SU-DHL-6 (cell line): ENCODE measurements around the gene TENM4.

Experiments used
- H2AFZ ChIP-seq: fragments of 200-600 bp; sonication (generic); 2 replicates; pipeline ENCODE4 v1.6.1; 2014; ENCODE audit warnings: low read depth, mild to moderate bottlenecking, moderate library complexity, mixed read lengths, antibody characterized with exemption, low read length; ENCODE audit not compliant: severe bottlenecking
- H3F3A ChIP-seq: fragments of 200-600 bp; shearing (Covaris generic); 2 replicates; pipeline ENCODE4 v1.6.0; 2016; ENCODE audit warnings: antibody characterized with exemption, mild to moderate bottlenecking; ENCODE audit not compliant: insufficient read depth
- H3K27ac ChIP-seq: fragments of 200-600 bp; sonication (generic); 2 replicates; pipeline ENCODE4 v1.5.1; 2016; ENCODE audit warnings: low read depth, mild to moderate bottlenecking, low read length, moderate library complexity, mixed read lengths
- H3K27me3 ChIP-seq: fragments of 200-600 bp; sonication (generic), shearing (Covaris generic); 2 replicates; pipeline ENCODE4 v1.6.0; 2014; ENCODE audit warnings: mild to moderate bottlenecking, low read length
- H3K36me3 ChIP-seq: fragments of 200-600 bp; sonication (generic); 2 replicates; pipeline ENCODE4 v1.6.1; 2014; ENCODE audit warnings: mild to moderate bottlenecking, low read length, mixed read lengths
- H3K4me2 ChIP-seq: fragments of 300-600, 200-600 bp; shearing (Covaris generic), sonication (generic); 2 replicates; pipeline ENCODE4 v1.6.0; 2014; ENCODE audit warnings: low read length, low read depth, mild to moderate bottlenecking; ENCODE audit not compliant: poor library complexity, severe bottlenecking
- H3K4me3 ChIP-seq: fragments of 200-600 bp; sonication (generic); 2 replicates; pipeline ENCODE4 v1.5.1; 2014; ENCODE audit warnings: antibody characterized with exemption, low read length, mild to moderate bottlenecking, mixed read lengths; ENCODE audit not compliant: insufficient read depth, poor library complexity, severe bottlenecking
- H3K79me2 ChIP-seq: fragments of 200-600 bp; sonication (generic); 2 replicates; pipeline ENCODE4 v1.6.1; 2014; ENCODE audit warnings: mild to moderate bottlenecking, low read length, moderate library complexity; ENCODE audit not compliant: insufficient read depth
- H3K9ac ChIP-seq: fragments of 200-600 bp; sonication (generic); 2 replicates; pipeline ENCODE4 v1.7.0; 2014; ENCODE audit warnings: mild to moderate bottlenecking, low read length
- H3K9me2 ChIP-seq: fragments of 200-600 bp; sonication (generic); replicated peaks from 2 replicates; pipeline ENCODE4 v1.6.1; 2014; ENCODE audit warnings: low read length; ENCODE audit not compliant: insufficient read depth
- H3K9me3 ChIP-seq: fragments of 200-600 bp; sonication (generic); 2 replicates; pipeline ENCODE4 v1.6.1; 2014; ENCODE audit warnings: low read length, mixed read lengths; ENCODE audit not compliant: insufficient read depth
- H4K20me1 ChIP-seq: fragments of 200-600 bp; sonication (generic); 2 replicates; pipeline ENCODE4 v1.6.1; 2014; ENCODE audit warnings: low read depth, mild to moderate bottlenecking, antibody characterized with exemption, low read length, moderate library complexity, mixed read lengths
- EZH2phosphoT487 ChIP-seq: fragments of 200-600 bp; sonication (generic), shearing (Covaris generic); conservative IDR thresholded peaks from 2 replicates; pipeline ENCODE4 v1.6.1; 2018; ENCODE audit warnings: mild to moderate bottlenecking, antibody characterized with exemption, low read length, moderate library complexity, mixed read lengths
- TF ChIP-seq, protein P1 (sequence below): fragments of 200-600 bp; sonication (generic); IDR thresholded peaks from one replicate; pipeline ENCODE4 v1.5.1; 2017; ENCODE audit warnings: antibody characterized with exemption, mild to moderate bottlenecking, low read length, moderate library complexity; ENCODE audit not compliant: insufficient read depth, poor library complexity, severe bottlenecking

The TENM4 gene

DNA sequence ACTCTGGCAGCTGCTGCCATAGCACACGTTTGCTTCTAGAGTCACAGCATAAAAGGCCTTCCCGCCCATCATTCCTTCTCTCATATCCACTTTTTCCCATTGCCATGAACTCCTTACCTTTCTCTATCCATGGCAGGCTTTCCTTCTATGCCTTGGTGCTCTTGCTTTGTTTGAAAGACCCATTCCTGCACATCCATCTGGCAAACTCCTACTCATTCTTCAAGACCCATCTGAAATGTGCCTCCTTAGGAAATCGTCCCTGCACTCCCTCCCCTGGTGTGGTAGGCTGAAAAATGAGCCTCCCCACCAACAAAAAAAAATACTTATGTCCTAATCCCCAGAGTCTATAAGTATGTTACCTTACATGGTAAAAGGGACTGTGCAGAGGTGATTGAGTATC lies 100.3 kb downstream of the TENM4 start:
- Histone ChIP-seq H3K4me3 (no peak overlapping the region), H3K9me3 (no peaks in the 10 kb centered on the region), H3K27me3 (no peaks in the 10 kb centered on the region), H3K4me2 (no peak overlapping the region), H3F3A (no peaks in the 10 kb centered on the region), H4K20me1 (no peaks in the 10 kb centered on the region), H3K9ac (no peak overlapping the region), H3K9me2 (no peaks in the 10 kb centered on the region), H3K36me3 (no peaks in the 10 kb centered on the region), H3K27ac (no peak overlapping the region), H3K79me2 (no peaks in the 10 kb centered on the region), H2AFZ (no peak overlapping the region)
- no peak for TF ChIP-seq EZH2phosphoT487
- TF ChIP-seq, protein P1, sequence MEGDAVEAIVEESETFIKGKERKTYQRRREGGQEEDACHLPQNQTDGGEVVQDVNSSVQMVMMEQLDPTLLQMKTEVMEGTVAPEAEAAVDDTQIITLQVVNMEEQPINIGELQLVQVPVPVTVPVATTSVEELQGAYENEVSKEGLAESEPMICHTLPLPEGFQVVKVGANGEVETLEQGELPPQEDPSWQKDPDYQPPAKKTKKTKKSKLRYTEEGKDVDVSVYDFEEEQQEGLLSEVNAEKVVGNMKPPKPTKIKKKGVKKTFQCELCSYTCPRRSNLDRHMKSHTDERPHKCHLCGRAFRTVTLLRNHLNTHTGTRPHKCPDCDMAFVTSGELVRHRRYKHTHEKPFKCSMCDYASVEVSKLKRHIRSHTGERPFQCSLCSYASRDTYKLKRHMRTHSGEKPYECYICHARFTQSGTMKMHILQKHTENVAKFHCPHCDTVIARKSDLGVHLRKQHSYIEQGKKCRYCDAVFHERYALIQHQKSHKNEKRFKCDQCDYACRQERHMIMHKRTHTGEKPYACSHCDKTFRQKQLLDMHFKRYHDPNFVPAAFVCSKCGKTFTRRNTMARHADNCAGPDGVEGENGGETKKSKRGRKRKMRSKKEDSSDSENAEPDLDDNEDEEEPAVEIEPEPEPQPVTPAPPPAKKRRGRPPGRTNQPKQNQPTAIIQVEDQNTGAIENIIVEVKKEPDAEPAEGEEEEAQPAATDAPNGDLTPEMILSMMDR: no peak

DNA sequence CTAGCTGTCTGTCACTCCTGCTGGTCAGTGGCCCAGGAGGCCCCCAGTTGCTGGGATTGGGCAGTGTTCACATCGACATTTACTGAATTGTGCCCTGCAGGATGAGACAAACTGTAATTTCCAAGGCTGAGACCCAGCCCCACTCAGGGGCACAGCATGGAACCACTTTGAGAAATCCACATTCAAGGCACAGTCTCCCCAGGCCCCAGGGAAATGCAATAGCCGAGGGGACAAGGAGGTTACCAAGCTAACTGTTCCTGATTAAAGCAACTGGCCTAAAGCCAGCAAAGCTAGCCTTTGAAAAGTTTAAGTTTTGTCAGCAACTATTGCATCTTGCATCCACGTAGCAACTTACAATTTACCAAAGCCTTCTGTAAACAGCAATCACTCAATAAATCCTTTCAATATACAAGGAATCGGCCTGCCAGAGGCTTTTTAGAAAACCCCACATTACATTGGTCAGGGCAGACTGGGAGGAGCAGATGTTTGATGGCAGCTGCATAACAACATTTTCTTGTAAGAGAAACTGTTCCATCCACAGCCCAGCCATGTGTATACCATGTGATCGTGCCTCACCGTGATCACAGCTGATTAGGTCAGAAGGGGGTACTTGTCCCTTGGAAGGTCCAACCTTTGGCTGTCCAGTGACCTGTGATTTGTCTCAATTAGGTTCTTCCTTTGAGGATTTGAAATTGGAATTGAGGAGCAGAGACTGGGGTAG lies 103.9 kb downstream of the TENM4 start:
- H3K4me2 ChIP-seq: no peak overlapping the region
- H3K9ac ChIP-seq: no peak overlapping the region
- H3K27ac ChIP-seq: no peak overlapping the region
- no peak for TF ChIP-seq EZH2phosphoT487
- TF ChIP-seq, protein P1: no peak
- no peaks in the 10 kb centered on the region for H3F3A ChIP-seq
- no peaks in the 10 kb centered on the region for H4K20me1 ChIP-seq
- H3K27me3 ChIP-seq: no peaks in the 10 kb centered on the region
- H3K9me2 ChIP-seq: no peaks in the 10 kb centered on the region
- H3K36me3 ChIP-seq: no peaks in the 10 kb centered on the region
- no peaks in the 10 kb centered on the region for H3K9me3 ChIP-seq
- H3K79me2 ChIP-seq: no peaks in the 10 kb centered on the region
- no peak overlapping the region for H2AFZ ChIP-seq
- no peak overlapping the region for H3K4me3 ChIP-seq

DNA sequence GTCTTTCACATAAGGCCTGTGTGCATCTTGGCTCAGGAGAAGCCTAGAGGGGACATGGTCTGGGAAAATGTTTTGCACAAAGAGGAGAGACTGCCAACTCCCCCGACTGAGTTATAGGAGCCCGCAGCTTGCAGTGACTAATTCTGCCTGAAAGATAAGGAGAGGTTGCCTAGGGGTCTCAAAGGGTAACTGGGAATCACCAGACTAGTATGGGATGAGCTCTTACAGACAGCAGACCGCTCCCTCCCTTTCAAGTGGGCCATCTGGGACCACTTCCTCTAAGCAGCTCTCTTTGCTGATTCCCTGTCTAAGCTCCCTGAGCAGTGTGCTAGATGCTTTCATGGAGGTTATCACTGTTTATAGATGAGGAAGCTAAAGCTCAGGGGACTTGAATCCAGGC lies 105.1 kb downstream of the TENM4 start:
- H3K27me3 ChIP-seq: no peaks in the 10 kb centered on the region
- no peaks in the 10 kb centered on the region for H4K20me1 ChIP-seq
- no peaks in the 10 kb centered on the region for H3K79me2 ChIP-seq

More for the DNA sequence above, 105.1 kb downstream of the TENM4 start:
- H3K9me2 ChIP-seq: no peaks in the 10 kb centered on the region
- TF ChIP-seq, protein P1: no peak
- TF ChIP-seq EZH2phosphoT487: no peak
- H3K27ac ChIP-seq: no peak overlapping the region
- no peak overlapping the region for H3K4me3 ChIP-seq
- H3K36me3 ChIP-seq: no peaks in the 10 kb centered on the region
- H3K9me3 ChIP-seq: no peaks in the 10 kb centered on the region
- H3K9ac ChIP-seq: no peak overlapping the region
- H3K4me2 ChIP-seq: no peak overlapping the region
- no peaks in the 10 kb centered on the region for H3F3A ChIP-seq
- no peak overlapping the region for H2AFZ ChIP-seq
